ENCODE results near the gene ATF6.

ATF6 gene

GRCh38 chr1:161766102-161766981, at the start of gene ATF6:
Gene ATF6, plus strand, starts transcription at chr1:161766320. Its CDS starts 41 bp downstream, at chr1:161766361.
- TF ChIP-seq CTCF (IDR thresholded peaks at IDR 0.05; ENCODE audit: insufficient read depth, missing control alignments) = no peak
- FAIRE-seq (peak; percentile 83), DNase-seq (ENCODE audit: insufficient read length, low spot score) (peak; percentile 45)

DNA sequence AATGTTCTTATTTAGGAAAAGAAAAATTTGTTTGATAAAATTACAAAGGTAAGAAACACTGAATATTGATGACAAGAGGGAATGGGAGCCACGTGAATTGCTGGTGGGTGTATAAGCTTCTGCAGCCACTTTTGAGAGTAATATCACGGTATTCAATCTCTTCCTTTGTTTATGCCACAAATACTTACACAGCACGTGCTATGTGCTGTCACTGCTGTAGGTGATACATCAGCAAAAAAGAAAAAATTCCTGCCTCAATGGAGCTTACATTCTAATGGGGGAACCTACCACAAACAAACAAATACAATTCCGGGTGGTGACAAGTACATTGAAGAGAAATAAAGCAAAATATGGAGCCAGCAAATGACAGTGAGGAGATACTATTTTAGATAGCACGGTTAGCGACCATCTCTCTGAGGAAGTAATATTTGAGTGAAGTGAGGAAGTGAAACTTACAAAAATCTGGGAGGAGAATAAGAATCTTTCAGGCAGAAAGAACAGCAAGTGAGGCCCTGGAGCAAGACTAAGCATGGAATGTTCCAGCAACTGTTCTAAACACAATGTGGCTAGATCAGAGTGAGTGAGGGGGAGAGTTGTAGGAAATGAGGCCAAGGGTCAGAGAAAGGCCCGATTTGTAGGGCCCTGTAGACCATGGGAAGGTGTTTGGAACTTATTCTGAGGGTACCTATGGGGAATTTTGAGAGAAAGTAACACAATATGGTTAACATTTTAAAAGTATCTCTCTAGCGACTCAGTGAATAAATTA, 47.4 kb upstream of the ATF6 start:
- DNase-seq (ENCODE audit: insufficient read length, low spot score) (no peak), FAIRE-seq (no peak)
- no peak for TF ChIP-seq CTCF (IDR thresholded peaks at IDR 0.05; ENCODE audit: insufficient read depth, missing control alignments)

- no peak for FAIRE-seq
- no peak for TF ChIP-seq CTCF (IDR thresholded peaks at IDR 0.05; ENCODE audit: insufficient read depth, missing control alignments)
- DNase-seq (ENCODE audit: insufficient read length, low spot score) = no peak
Observed at GRCh38 chr1:161719325-161719611, 46.9 kb upstream of the ATF6 start.

- FAIRE-seq = no peak
- no peak for TF ChIP-seq CTCF (IDR thresholded peaks at IDR 0.05; ENCODE audit: insufficient read depth, missing control alignments)
- no peak for DNase-seq (ENCODE audit: insufficient read length, low spot score)
Observed at GRCh38 chr1:161720422-161720821, 45.7 kb upstream of the ATF6 start.

DNA sequence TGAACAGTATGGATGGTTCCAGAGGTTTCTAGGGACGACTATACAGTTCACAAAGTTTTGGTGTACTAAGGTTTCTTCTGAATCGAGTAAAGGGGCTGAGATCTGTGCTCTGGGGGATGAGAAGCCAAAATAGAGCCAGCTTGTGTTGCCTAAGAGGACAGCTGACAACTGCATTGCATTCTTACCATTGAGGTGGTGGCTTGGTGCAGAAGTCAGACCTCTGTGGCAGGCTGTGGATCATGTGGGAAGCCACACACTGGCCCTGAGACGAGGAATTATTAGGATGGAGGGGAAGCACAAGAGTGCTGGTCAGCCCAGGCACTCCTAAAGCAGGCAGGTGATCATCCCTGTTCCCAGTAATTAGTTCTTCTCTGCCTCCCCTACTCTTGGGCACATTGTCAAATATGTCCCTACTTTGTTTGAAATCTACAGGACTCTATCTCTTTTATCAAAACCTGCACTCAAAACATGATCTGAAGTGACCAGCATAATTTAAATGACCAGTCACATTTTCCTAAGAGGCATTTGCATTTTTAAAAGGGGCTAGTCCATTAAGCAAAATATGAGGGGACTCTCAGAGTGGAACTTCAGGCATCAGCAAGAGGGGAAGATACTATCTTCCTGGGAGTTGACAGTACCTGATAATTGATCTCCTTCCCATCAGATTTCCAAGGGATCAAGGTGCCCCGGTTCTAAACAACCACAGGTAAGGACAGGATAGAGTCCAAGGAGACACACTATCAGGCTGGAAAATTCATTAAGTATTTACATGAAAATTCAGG, 45.0 kb upstream of the ATF6 start, which contains the start of gene FCRLB:
Gene FCRLB (plus strand): TSS at position 589 of the 782 bp plus-strand sequence. CDS start 1,129 bp downstream, outside the sequence.
- TF ChIP-seq CTCF (IDR thresholded peaks at IDR 0.05; ENCODE audit: insufficient read depth, missing control alignments) = no peak
- no peak for DNase-seq (ENCODE audit: insufficient read length, low spot score)
- FAIRE-seq = no peak

- no peak for DNase-seq (ENCODE audit: insufficient read length, low spot score)
- TF ChIP-seq CTCF (IDR thresholded peaks at IDR 0.05; ENCODE audit: insufficient read depth, missing control alignments) = no peak
- FAIRE-seq = no peak
Observed at GRCh38 chr1:161721738-161722343, 44.3 kb upstream of the ATF6 start.

All from D721Med (cell line).